Endothelial cell of umbilical vein (primary cell): ENCODE results near the gene KTN1. TPM values are rescaled to one million over a fixed set of nuclear protein-coding genes. Genes with fewer than 3 reads are reported as not detected.

Experiments used
- BruUV-seq: library from RNA; stranded (reverse); fragments of 400-500 nt; replicated peaks from 2 replicates; lab custom pipeline; 2021; lab: Mats Ljungman, UMichigan
- CTCF ChIA-PET: fragments of 300-600, 350-600 bp; sonication (Branson Sonifier 250); formaldehyde crosslinking; loops from one replicate; lab custom pipeline; 2021; ENCODE audit warnings: antibody characterized with exemption, inconsistent platforms; lab: Charles Lee
- POLR2A ChIA-PET: fragments of 300-600, 350-600 bp; sonication (Branson Sonifier 250); formaldehyde crosslinking; loops from one replicate; lab custom pipeline; 2021; ENCODE audit warnings: antibody characterized with exemption, inconsistent platforms; lab: Charles Lee
- DNase-seq: peaks from one replicate; pipeline ENCODE4 v3.0.0-alpha.2; 2011; ENCODE audit warnings: low read depth, low spot score
- FAIRE-seq: peaks from 2 replicates; lab custom pipeline; 2011; peaks lifted over from hg19 to GRCh38; lab: Jason Lieb, UNC
- H2AFZ ChIP-seq: 2 replicates; pipeline ENCODE4 v1.6.0; 2012; ENCODE audit warnings: low read depth, low read length, control low read depth, inconsistent platforms
- H3K27ac ChIP-seq: 2 replicates; pipeline ENCODE4 v1.5.1; 2011; ENCODE audit warnings: low read depth, mild to moderate bottlenecking, control low read depth, low read length, moderate library complexity; ENCODE audit not compliant: insufficient read depth
- H3K27me3 ChIP-seq, 2 experiments: 2 replicates each; pipeline versions ENCODE4 v1.6.0 to v1.6.1; 2011; ENCODE audit warnings: low read length in 2 of 2, mixed read lengths in 1 of 2; ENCODE audit not compliant: control insufficient read depth in 2 of 2, insufficient read depth in 2 of 2
- H3K36me3 ChIP-seq, 2 experiments: 2 replicates in 1 of 2; 3 replicates in 1 of 2; pipeline ENCODE4 v1.5.1; 2011; ENCODE audit warnings: low read length in 2 of 2, mild to moderate bottlenecking in 1 of 2, moderate library complexity in 1 of 2; ENCODE audit not compliant: control insufficient read depth in 2 of 2, insufficient read depth in 2 of 2; ENCODE audit errors: extremely low read depth in 1 of 2
- H3K4me1 ChIP-seq: 3 replicates; pipeline ENCODE4 v1.5.1; 2011; ENCODE audit warnings: mild to moderate bottlenecking, low read length; ENCODE audit not compliant: control insufficient read depth, insufficient read depth; ENCODE audit errors: extremely low read depth
- H3K4me2 ChIP-seq: 2 replicates; pipeline ENCODE4 v1.6.1; 2011; ENCODE audit warnings: low read length, control low read depth, mixed read lengths; ENCODE audit not compliant: insufficient read depth
- H3K4me3 ChIP-seq, 3 experiments: fragments of 200-600 bp in 1 of 3; sonication (generic), shearing (Covaris generic) in 1 of 3; replicated peaks in 1 of 3; 2 replicates each; pipeline ENCODE4 v1.5.1; 2011 to 2016; ENCODE audit warnings: control low read depth in 3 of 3, low read length in 3 of 3, mild to moderate bottlenecking in 2 of 3, inconsistent platforms in 1 of 3, low read depth in 1 of 3, moderate library complexity in 1 of 3; ENCODE audit not compliant: insufficient read depth in 1 of 3
- H3K79me2 ChIP-seq: 2 replicates; pipeline ENCODE4 v1.6.0; 2012; ENCODE audit warnings: low read length, inconsistent platforms; ENCODE audit not compliant: control insufficient read depth, insufficient read depth
- H3K9ac ChIP-seq: replicated peaks from 2 replicates; pipeline ENCODE3; 2011; ENCODE audit warnings: low read length, control low read depth; ENCODE audit not compliant: insufficient read depth; ENCODE audit errors: extremely low read depth
- H3K9me1 ChIP-seq: replicated peaks from 3 replicates; pipeline ENCODE4 v1.6.0; 2011; ENCODE audit warnings: mild to moderate bottlenecking, low read length; ENCODE audit not compliant: control insufficient read depth, insufficient read depth; ENCODE audit errors: extremely low read depth
- H3K9me3 ChIP-seq: replicated peaks from 2 replicates; pipeline ENCODE4 v1.5.1; 2012; ENCODE audit warnings: low read length, inconsistent platforms; ENCODE audit not compliant: control insufficient read depth, insufficient read depth
- H4K20me1 ChIP-seq: replicated peaks from 2 replicates; pipeline ENCODE3; 2011; ENCODE audit warnings: mild to moderate bottlenecking, low read length; ENCODE audit not compliant: control insufficient read depth, insufficient read depth; ENCODE audit errors: extremely low read depth
- CTCF ChIP-seq, 2 donors: IDR thresholded peaks; 1 replicate in 1 of 2; 2 replicates in 1 of 2; pipeline ENCODE4 v1.5.1; 2011; ENCODE audit warnings: low read length in 2 of 2, mild to moderate bottlenecking in 2 of 2, moderate library complexity in 2 of 2, control low read depth in 1 of 2, inconsistent platforms in 1 of 2, low read depth in 1 of 2; ENCODE audit not compliant: insufficient read depth in 1 of 2; ENCODE audit errors: extremely low read depth in 1 of 2
- JUN ChIP-seq: IDR thresholded peaks from 2 replicates; pipeline ENCODE4 v1.6.1; 2011; ENCODE audit warnings: borderline replicate concordance, low read depth; ENCODE audit not compliant: insufficient read length, insufficient read depth
- MAX ChIP-seq: IDR thresholded peaks from 2 replicates; pipeline ENCODE4 v1.6.1; 2011; ENCODE audit not compliant: insufficient read depth, insufficient read length
- MYC ChIP-seq: IDR thresholded peaks from one replicate; pipeline ENCODE4 v1.6.1; 2011; ENCODE audit warnings: mild to moderate bottlenecking, low read depth, low read length
- POLR2A ChIP-seq: IDR thresholded peaks from 2 replicates; pipeline ENCODE4 v1.6.1; 2012; ENCODE audit warnings: low read depth, mild to moderate bottlenecking, control low read depth, low read length
- dilution Hi-C: fragments of 300-500 bp; cut with MboI; formaldehyde crosslinking; loops from one replicate; pipeline ENCODE4 v1.15.0; 2019; ENCODE audit warnings: low sequenced_read_pairs; ENCODE audit not compliant: extremely low pct_ligation_motif_present
- intact Hi-C: fragments of 100-400 bp; cut with micrococcal nuclease; formaldehyde crosslinking; loops from one replicate; pipeline ENCODE4 v1.10.0; 2022
- polyA plus RNA-seq, 4 experiments: library from polyadenylated mRNA; depleted of rRNA in 3 of 4; stranded (reverse) in 3 of 4; unstranded in 1 of 4; fragments of >200 nt; gene quantifications; 2 replicates each; pipeline versions ENCODE4 v1.2.1 to v1.2.3, GENCODE V29; 2011 to 2012; ENCODE audit warnings: missing spikeins in 1 of 4
- total RNA-seq: library from RNA; stranded (reverse); gene quantifications from 2 replicates; pipeline ENCODE4 v1.2.3, GENCODE V29; 2021

KTN1 gene
- total and polyA plus RNA-seq, 2 donors (not counting 3 experiments of a cell fraction or from before 2014, with no cell fraction given), result 33.2 to 148 TPM

- dilution Hi-C loops, result no loop called here
Observed at GRCh38 chr14:55684956-55685584, 105.1 kb downstream of the KTN1 start.

More at GRCh38 chr14:55684956-55685584, 105.1 kb downstream of the KTN1 start:
- no peak for FAIRE-seq
- TF ChIP-seq CTCF (IDR thresholded peaks at IDR 0.05; ENCODE audit: extremely low read depth in 1 of 2, insufficient read depth in 1 of 2, low read depth in 1 of 2, low read length in 2 of 2), result no peak
- no peak for TF ChIP-seq MYC
- TF ChIP-seq JUN, result no peak
- no peak for TF ChIP-seq POLR2A
- TF ChIP-seq MAX, result no peak
- POLR2A ChIA-PET, result no interaction called here
- Histone ChIP-seq H3K27ac (no peak overlapping the region), H3K9ac (no peak overlapping the region), H3K9me3 (no peaks in the 10 kb centered on the region), H3K9me1 (no peaks in the 10 kb centered on the region), H3K79me2 (no peaks in the 10 kb centered on the region), H3K36me3 (peaks cover 0 to 9% of the 10 kb centered on the region in 2 experiments), H3K4me3 (no peak overlapping the region), H3K4me1 (peaks cover 10% of the 10 kb centered on the region), H4K20me1 (no peaks in the 10 kb centered on the region), H2AFZ (no peak overlapping the region), H3K4me2 (no peak overlapping the region), H3K27me3 (no peaks in the 10 kb centered on the region)
- DNase-seq, result no peak
- intact Hi-C loops, result loop anchor here (10.0 kb wide), 1 partner anchor 1180 kb away; the partner anchor contains the start of gene CGRRF1
- CTCF ChIA-PET, result interaction anchor here (1.5 to 2.4 kb wide), 3 partner anchors 12 to 247 kb away, joined by 3 to 14 read pairs (median 6); no protein-coding TSS in a partner anchor
- no TSS peak for BruUV-seq
